Stimulated activated naive CD8-positive, alpha-beta T cell treated with anti-CD3 and anti-CD28 coated beads, Interleukin-15, amount 100 ng/mL, for 72 hours (primary cell): ENCODE measurements around the gene CCDC9.

Experiments
- ATAC-seq: fragments of 150-1000 bp; cut with Tn5 transposase; 2 replicates; pipeline ENCODE4 v1.10.0; 2021; ENCODE audit warnings: mild to moderate bottlenecking, moderate library complexity
- DNase-seq, 2 donors: peaks; one replicate each; pipeline ENCODE4 v3.0.0; 2021 to 2022
- H3K27ac Mint-ChIP-seq, 2 donors: one replicate each; pipeline ENCODE4 v1.8.0; 2022; ENCODE audit warnings: mild to moderate bottlenecking in 2 of 2, mixed read lengths in 2 of 2, moderate library complexity in 2 of 2
- H3K27me3 Mint-ChIP-seq: one replicate; pipeline ENCODE4 v1.8.0; 2022; ENCODE audit warnings: mixed read lengths
- H3K4me1 Mint-ChIP-seq: one replicate; pipeline ENCODE4 v1.8.0; 2022; ENCODE audit warnings: mild to moderate bottlenecking, mixed read lengths
- H3K4me3 Mint-ChIP-seq, 2 donors: one replicate each; pipeline ENCODE4 v1.8.0; 2022; ENCODE audit warnings: mild to moderate bottlenecking in 2 of 2, mixed read lengths in 2 of 2, moderate library complexity in 1 of 2
- H3K9me3 Mint-ChIP-seq, 2 donors: one replicate each; pipeline ENCODE4 v1.8.0; 2022; ENCODE audit warnings: mixed read lengths in 2 of 2

Gene CCDC9

GRCh38 chr19:47229676-47230053, 26.7 kb upstream of the CCDC9 start:
- Mint-ChIP-seq H3K9me3 (no peaks in the 10 kb centered on the region), H3K4me1 (peaks cover 35% of the 10 kb centered on the region), H3K27ac (no peak overlapping the region), H3K27me3 (no peaks in the 10 kb centered on the region), H3K4me3 (no peak overlapping the region)
- peak in 1 of 2 donors; percentile 37 for DNase-seq
- no peak for ATAC-seq

- Mint-ChIP-seq H3K4me1 (peaks cover 34% of the 10 kb centered on the region), H3K27me3 (no peaks in the 10 kb centered on the region), H3K27ac (peak overlapping the region in 1 of 2 donors; percentile 72), H3K4me3 (peak overlapping the region; percentile 29 to 57), H3K9me3 (no peaks in the 10 kb centered on the region)
- DNase-seq: peak; percentile 87 to 91
- ATAC-seq: peak; percentile 12
Observed at GRCh38 chr19:47230054-47230920, 26.0 kb upstream of the CCDC9 start.

GRCh38 chr19:47230921-47231214, 25.5 kb upstream of the CCDC9 start, which contains the start of gene BBC3:
Gene BBC3, minus strand, starts transcription at chr19:47231199. Its CDS starts 2,768 bp downstream, at chr19:47228431.
- Mint-ChIP-seq H3K4me1 (peaks cover 30% of the 10 kb centered on the region), H3K27me3 (no peaks in the 10 kb centered on the region), H3K27ac (peak within 1 kb of the TSS; percentile 86 to 95), H3K4me3 (peak within 1 kb of the TSS; percentile 72 to 91), H3K9me3 (no peaks in the 10 kb centered on the region)
- no peak for DNase-seq
- no peak for ATAC-seq

GRCh38 chr19:47231215-47232054, 24.9 kb upstream of the CCDC9 start:
- Mint-ChIP-seq H3K27me3 (no peaks in the 10 kb centered on the region), H3K27ac (peak overlapping the region; percentile 86 to 95)

GRCh38 chr19:47232422-47233211, 23.7 kb upstream of the CCDC9 start:
- ATAC-seq (no peak), DNase-seq (peak; percentile 36 to 62)
- Mint-ChIP-seq H3K4me3 (peak overlapping the region; percentile 72 to 91), H3K27ac (peak overlapping the region; percentile 86 to 95), H3K4me1 (peaks cover 20% of the 10 kb centered on the region), H3K9me3 (no peaks in the 10 kb centered on the region), H3K27me3 (no peaks in the 10 kb centered on the region)

More at GRCh38 chr19:47231215-47232054, 24.9 kb upstream of the CCDC9 start:
- Mint-ChIP-seq H3K4me3 (peak overlapping the region; percentile 72 to 91), H3K4me1 (peaks cover 30% of the 10 kb centered on the region), H3K9me3 (no peaks in the 10 kb centered on the region)
- DNase-seq: peak; percentile 93 to 95
- ATAC-seq: peak; percentile 63

- ATAC-seq (no peak), DNase-seq (no peak)
- no peak overlapping the region for H3K4me3 Mint-ChIP-seq
- H3K27me3 Mint-ChIP-seq: peaks cover 6% of the 10 kb centered on the region
- H3K4me1 Mint-ChIP-seq: peaks cover 25% of the 10 kb centered on the region
- no peak overlapping the region for H3K27ac Mint-ChIP-seq
- H3K9me3 Mint-ChIP-seq: no peaks in the 10 kb centered on the region
Observed at GRCh38 chr19:47236072-47236675, 20.2 kb upstream of the CCDC9 start.

GRCh38 chr19:47239152-47239551, 17.2 kb upstream of the CCDC9 start:
- peak overlapping the region; percentile 51 to 70 for H3K4me3 Mint-ChIP-seq
- peaks cover 6% of the 10 kb centered on the region for H3K27me3 Mint-ChIP-seq
- H3K9me3 Mint-ChIP-seq: no peaks in the 10 kb centered on the region
- ATAC-seq (no peak), DNase-seq (no peak)
- peaks cover 6% of the 10 kb centered on the region for H3K4me1 Mint-ChIP-seq
- no peak overlapping the region for H3K27ac Mint-ChIP-seq

- DNase-seq: peak; percentile 55 to 61
- Mint-ChIP-seq H3K4me1 (peaks cover 6% of the 10 kb centered on the region), H3K4me3 (peak overlapping the region in 1 of 2 donors; percentile 71), H3K27me3 (peaks cover 6% of the 10 kb centered on the region), H3K9me3 (no peaks in the 10 kb centered on the region), H3K27ac (no peak overlapping the region)
- ATAC-seq: peak; percentile 16
Observed at GRCh38 chr19:47239610-47240296, 16.6 kb upstream of the CCDC9 start.

- H3K27me3 Mint-ChIP-seq: peaks cover 6% of the 10 kb centered on the region
- H3K4me3 Mint-ChIP-seq: peak overlapping the region in 1 of 2 donors; percentile 71
- DNase-seq (no peak), ATAC-seq (no peak)
- no peak overlapping the region for H3K27ac Mint-ChIP-seq
- H3K4me1 Mint-ChIP-seq: peaks cover 6% of the 10 kb centered on the region
- H3K9me3 Mint-ChIP-seq: no peaks in the 10 kb centered on the region
Observed at GRCh38 chr19:47240556-47240955, 15.8 kb upstream of the CCDC9 start.

GRCh38 chr19:47240996-47241918, 15.1 kb upstream of the CCDC9 start:
- peak; percentile 47 for ATAC-seq
- Mint-ChIP-seq H3K9me3 (no peaks in the 10 kb centered on the region), H3K27me3 (peaks cover 6% of the 10 kb centered on the region), H3K27ac (no peak overlapping the region), H3K4me3 (peak overlapping the region in 1 of 2 donors; percentile 71), H3K4me1 (peaks cover 6% of the 10 kb centered on the region)
- peak; percentile 77 to 85 for DNase-seq

- H3K9me3 Mint-ChIP-seq: no peaks in the 10 kb centered on the region
- H3K4me1 Mint-ChIP-seq: peaks cover 6% of the 10 kb centered on the region
- H3K4me3 Mint-ChIP-seq: no peak overlapping the region
- no peak overlapping the region for H3K27ac Mint-ChIP-seq
- H3K27me3 Mint-ChIP-seq: peaks cover 6% of the 10 kb centered on the region
- no peak for ATAC-seq
- no peak for DNase-seq
Observed at GRCh38 chr19:47241919-47242577, 14.3 kb upstream of the CCDC9 start.

GRCh38 chr19:47243364-47243775, 13.0 kb upstream of the CCDC9 start:
- Mint-ChIP-seq H3K4me3 (peak overlapping the region; percentile 90 to 97), H3K9me3 (no peaks in the 10 kb centered on the region), H3K27ac (peak overlapping the region; percentile 99 to 100), H3K4me1 (peaks cover 13% of the 10 kb centered on the region), H3K27me3 (peaks cover 6% of the 10 kb centered on the region)
- no peak for DNase-seq
- ATAC-seq: peak; percentile 13
